ENCODE data around the gene TMC7. TPM values are rescaled to one million over a fixed set of nuclear protein-coding genes. Genes with fewer than 3 reads are reported as not detected.
"Not testable (repeated sequence)": the region's sequence is repeated elsewhere in the genome, so short reads cannot be mapped to it uniquely, and the experiment has no call there.

TMC7 gene
- total RNA-seq, 1 donor from 2014 or later, result 1.1 TPM

- DNase-seq (ENCODE audit: low read depth), result no peak
Observed at GRCh38 chr16:18979936-18980335, 3.8 kb upstream of the TMC7 start.

- no peak for DNase-seq (ENCODE audit: low read depth)
Observed at GRCh38 chr16:18984435-18985005, 786 bp downstream of the TMC7 start.

- DNase-seq (ENCODE audit: low read depth), result not testable (repeated sequence)
Observed at GRCh38 chr16:18985256-18985655, 1.5 kb downstream of the TMC7 start.

GRCh38 chr16:18991731-18992130 lies 8.0 kb downstream of the TMC7 start:
- not testable (repeated sequence) for DNase-seq (ENCODE audit: low read depth)

- DNase-seq (ENCODE audit: low read depth), result not testable (repeated sequence)
Observed at GRCh38 chr16:18993531-18993930, 9.8 kb downstream of the TMC7 start.

- not testable (repeated sequence) for DNase-seq (ENCODE audit: low read depth)
Observed at GRCh38 chr16:18994181-18994580, 10.4 kb downstream of the TMC7 start.

- DNase-seq (ENCODE audit: low read depth), result not testable (repeated sequence)
Observed at GRCh38 chr16:18995406-18995805, 11.7 kb downstream of the TMC7 start.

GRCh38 chr16:18996536-18996935 lies 12.8 kb downstream of the TMC7 start:
- not testable (repeated sequence) for DNase-seq (ENCODE audit: low read depth)

GRCh38 chr16:18997001-18997400 lies 13.3 kb downstream of the TMC7 start:
- DNase-seq (ENCODE audit: low read depth), result not testable (repeated sequence)

GRCh38 chr16:18999045-18999393 lies 15.3 kb downstream of the TMC7 start:
- no peak for DNase-seq (ENCODE audit: low read depth)

- DNase-seq (ENCODE audit: low read depth), result peak; percentile 59
Observed at GRCh38 chr16:19001788-19002187, 18.1 kb downstream of the TMC7 start.

GRCh38 chr16:19003935-19004334 lies 20.2 kb downstream of the TMC7 start:
- no peak for DNase-seq (ENCODE audit: low read depth)

GRCh38 chr16:19005561-19006445 lies 22.1 kb downstream of the TMC7 start:
- DNase-seq (ENCODE audit: low read depth), result no peak

GRCh38 chr16:19006446-19007315 lies 22.9 kb downstream of the TMC7 start:
- DNase-seq (ENCODE audit: low read depth), result no peak

GRCh38 chr16:19008245-19009169 lies 24.8 kb downstream of the TMC7 start:
- peak; percentile 28 for DNase-seq (ENCODE audit: low read depth)

- DNase-seq (ENCODE audit: low read depth), result no peak
Observed at GRCh38 chr16:19011169-19011731, 27.5 kb downstream of the TMC7 start.

GRCh38 chr16:19014461-19014860 lies 30.7 kb downstream of the TMC7 start:
- DNase-seq (ENCODE audit: low read depth), result no peak

- DNase-seq (ENCODE audit: low read depth), result no peak
Observed at GRCh38 chr16:19017179-19017578, 33.4 kb downstream of the TMC7 start.

GRCh38 chr16:19020689-19021088 lies 37.0 kb downstream of the TMC7 start:
- DNase-seq (ENCODE audit: low read depth), result no peak

GRCh38 chr16:19021747-19022146 lies 38.0 kb downstream of the TMC7 start:
- no peak for DNase-seq (ENCODE audit: low read depth)

GRCh38 chr16:19027416-19027815 lies 43.7 kb downstream of the TMC7 start:
- no peak for DNase-seq (ENCODE audit: low read depth)

Measured in renal cortical epithelial cell (primary cell).